Measurements from ENCODE around the gene PSD2. TPM values are rescaled to one million over a fixed set of nuclear protein-coding genes. Genes with fewer than 3 reads are reported as not detected.

Gene PSD2
- total RNA-seq, 2 experiments from 2014 or later = not detected

- CTCF ChIA-PET = interaction anchor here (3.1 kb wide), 1 partner anchor 52 kb away, joined by 15 read pairs; no protein-coding TSS in a partner anchor
- Mint-ChIP-seq H3K9me3 (no peaks in the 10 kb centered on the region), H3K36me3 (ENCODE audit: low read depth) (no peaks in the 10 kb centered on the region), H3K4me3 (no peak overlapping the region), H3K27me3 (ENCODE audit: low read depth) (peaks cover 6% of the 10 kb centered on the region), H3K27ac (no peak overlapping the region), H3K4me1 (ENCODE audit: low read depth) (no peaks in the 10 kb centered on the region)
- intact Hi-C loops (cut with micrococcal nuclease) = no loop called here
- no peak for DNase-seq
These were observed 43.0 kb downstream of the PSD2 start for GRCh38 chr5:139838381-139839197.

DNA sequence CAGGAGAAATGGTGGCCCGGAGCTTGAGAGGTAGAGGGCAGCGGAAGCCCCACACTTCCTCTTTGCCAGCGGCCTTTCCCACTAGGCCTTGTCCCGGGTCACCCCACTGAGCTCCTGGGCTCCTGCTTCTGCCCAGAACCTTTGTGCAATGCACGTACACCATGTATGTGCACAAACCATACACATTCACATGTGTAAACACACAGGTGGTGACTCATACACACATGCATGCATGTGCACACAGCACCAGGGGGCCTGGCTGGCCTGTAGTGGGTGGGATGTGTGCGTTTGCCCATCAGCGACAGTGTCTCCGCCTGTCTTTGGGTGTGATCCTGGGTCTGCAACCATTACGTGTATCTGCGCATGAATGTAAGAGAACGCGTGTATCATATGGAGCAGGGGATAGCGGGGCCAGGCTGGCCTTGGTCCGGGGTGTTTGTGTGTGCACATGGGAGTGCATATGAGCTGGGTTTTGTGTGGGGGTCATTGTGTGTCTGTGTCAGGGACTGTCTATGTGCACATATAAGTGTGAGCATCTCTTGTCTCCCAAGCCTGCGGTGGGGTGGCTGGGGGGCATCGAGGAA lies 43.7 kb downstream of the PSD2 start:
- Mint-ChIP-seq H3K4me1 (ENCODE audit: low read depth) (peaks cover under 1% of the 10 kb centered on the region), H3K36me3 (ENCODE audit: low read depth) (no peaks in the 10 kb centered on the region), H3K9me3 (no peaks in the 10 kb centered on the region), H3K27ac (no peak overlapping the region), H3K27me3 (ENCODE audit: low read depth) (peaks cover 6% of the 10 kb centered on the region), H3K4me3 (no peak overlapping the region)
- CTCF ChIA-PET = interaction anchor here (3.1 kb wide), 1 partner anchor 53 kb away, joined by 15 read pairs; no protein-coding TSS in a partner anchor
- DNase-seq = no peak
- intact Hi-C loops (cut with micrococcal nuclease) = no loop called here

DNA sequence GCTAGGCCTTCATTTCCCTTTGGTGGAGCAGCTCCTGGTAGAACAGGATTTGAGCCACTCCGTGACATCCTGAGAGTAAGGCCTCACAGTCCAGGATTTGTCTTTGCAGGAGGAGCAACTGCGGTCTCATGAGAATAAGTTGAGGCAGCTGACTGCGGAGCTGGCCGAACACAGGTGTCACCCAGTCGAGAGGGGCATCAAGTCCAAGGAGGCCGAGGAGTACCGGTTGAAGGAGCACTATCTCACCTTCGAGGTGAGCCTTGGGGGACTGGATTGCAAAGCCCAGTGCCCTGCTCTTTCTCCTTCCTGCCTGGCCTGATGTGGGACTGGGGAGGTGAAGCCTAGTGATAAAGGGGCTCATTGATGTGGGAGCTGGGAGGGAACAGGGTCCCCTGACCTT lies 44.3 kb downstream of the PSD2 start:
- DNase-seq = no peak
- no peaks in the 10 kb centered on the region for H3K36me3 Mint-ChIP-seq (ENCODE audit: low read depth)
- intact Hi-C loops (cut with micrococcal nuclease) = loop anchor here (10.0 kb wide), 1 partner anchor 315 kb away; no protein-coding TSS in a partner anchor
- H3K4me3 Mint-ChIP-seq = no peak overlapping the region
- no peak overlapping the region for H3K27ac Mint-ChIP-seq
- CTCF ChIA-PET = interaction anchor here (3.1 kb wide), 1 partner anchor 53 kb away, joined by 15 read pairs; no protein-coding TSS in a partner anchor
- peaks cover 3% of the 10 kb centered on the region for H3K4me1 Mint-ChIP-seq (ENCODE audit: low read depth)
- no peaks in the 10 kb centered on the region for H3K9me3 Mint-ChIP-seq
- peaks cover 9% of the 10 kb centered on the region for H3K27me3 Mint-ChIP-seq (ENCODE audit: low read depth)

DNA sequence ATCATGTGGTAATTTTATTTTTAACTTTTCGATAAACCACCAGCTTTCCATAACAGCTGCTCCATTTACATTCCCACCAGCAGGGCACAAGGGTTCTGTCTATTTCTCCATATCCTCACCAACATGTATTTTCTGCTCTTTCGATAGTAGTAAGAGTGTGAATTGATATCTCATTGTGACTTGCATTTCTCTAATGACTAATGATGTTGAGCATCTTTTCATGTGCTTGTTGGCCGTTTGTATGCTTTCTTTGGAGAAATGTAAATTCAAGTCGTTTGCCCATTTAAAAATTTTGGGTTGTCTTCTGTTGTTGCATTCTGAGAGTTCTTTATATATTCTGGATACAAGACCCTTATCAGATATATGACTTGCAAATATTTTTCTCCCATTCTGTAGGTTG lies 45.9 kb downstream of the PSD2 start:
- no peaks in the 10 kb centered on the region for H3K9me3 Mint-ChIP-seq
- no peaks in the 10 kb centered on the region for H3K36me3 Mint-ChIP-seq (ENCODE audit: low read depth)
- peaks cover 3% of the 10 kb centered on the region for H3K4me1 Mint-ChIP-seq (ENCODE audit: low read depth)
- DNase-seq = no peak
- CTCF ChIA-PET = interaction anchor here (1.4 to 3.0 kb wide), 2 partner anchors 9 to 127 kb away, joined by 3 to 11 read pairs; no protein-coding TSS in a partner anchor
- no peak overlapping the region for H3K27ac Mint-ChIP-seq
- intact Hi-C loops (cut with micrococcal nuclease) = loop anchor here (10.0 kb wide), 1 partner anchor 313 kb away; no protein-coding TSS in a partner anchor
- H3K4me3 Mint-ChIP-seq = no peak overlapping the region
- H3K27me3 Mint-ChIP-seq (ENCODE audit: low read depth) = peaks cover 13% of the 10 kb centered on the region

GRCh38 chr5:139842321-139842720 lies 46.7 kb downstream of the PSD2 start:
- intact Hi-C loops (cut with micrococcal nuclease) = loop anchor here (10.0 kb wide), 1 partner anchor 312 kb away; no protein-coding TSS in a partner anchor
- peaks cover 16% of the 10 kb centered on the region for H3K27me3 Mint-ChIP-seq (ENCODE audit: low read depth)
- no peaks in the 10 kb centered on the region for H3K36me3 Mint-ChIP-seq (ENCODE audit: low read depth)
- no peak overlapping the region for H3K4me3 Mint-ChIP-seq
- H3K4me1 Mint-ChIP-seq (ENCODE audit: low read depth) = peaks cover 3% of the 10 kb centered on the region
- no peak overlapping the region for H3K27ac Mint-ChIP-seq
- H3K9me3 Mint-ChIP-seq = no peaks in the 10 kb centered on the region
- no peak for DNase-seq
- CTCF ChIA-PET = interaction anchor here (3.0 to 4.7 kb wide), 2 partner anchors 55 to 127 kb away, joined by 11 to 48 read pairs; no protein-coding TSS in a partner anchor

DNA sequence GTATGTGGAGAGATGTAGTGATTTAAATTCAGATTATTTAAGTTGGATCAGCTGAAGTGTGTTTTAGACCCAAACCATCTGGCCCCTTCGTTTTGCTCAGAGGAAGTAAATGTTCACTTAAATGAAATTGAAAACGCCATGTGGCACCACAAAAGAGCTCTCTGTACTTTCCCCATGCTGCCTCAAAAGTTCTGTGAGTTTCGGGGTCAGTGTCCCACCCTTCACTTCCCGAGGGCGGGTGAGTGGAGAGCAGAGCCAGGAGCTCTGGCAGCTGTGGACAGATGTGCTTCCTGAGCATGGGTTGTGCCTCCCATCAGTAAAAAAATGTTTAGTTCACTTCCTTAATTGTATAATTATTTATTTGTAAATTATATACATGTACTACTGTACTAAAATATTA lies 48.4 kb downstream of the PSD2 start:
- Mint-ChIP-seq H3K36me3 (ENCODE audit: low read depth) (no peaks in the 10 kb centered on the region), H3K4me3 (no peak overlapping the region), H3K27me3 (ENCODE audit: low read depth) (peaks cover 16% of the 10 kb centered on the region), H3K9me3 (no peaks in the 10 kb centered on the region), H3K27ac (no peak overlapping the region), H3K4me1 (ENCODE audit: low read depth) (peaks cover 5% of the 10 kb centered on the region)
- CTCF ChIA-PET = interaction anchor here (0.8 to 4.7 kb wide), 6 partner anchors 16 to 125 kb away, joined by 3 to 48 read pairs (median 11); no protein-coding TSS in a partner anchor
- intact Hi-C loops (cut with micrococcal nuclease) = loop anchor here (1.0 to 10.0 kb wide), 2 partner anchors 57 to 311 kb away; no protein-coding TSS in a partner anchor
- no peak for DNase-seq

DNA sequence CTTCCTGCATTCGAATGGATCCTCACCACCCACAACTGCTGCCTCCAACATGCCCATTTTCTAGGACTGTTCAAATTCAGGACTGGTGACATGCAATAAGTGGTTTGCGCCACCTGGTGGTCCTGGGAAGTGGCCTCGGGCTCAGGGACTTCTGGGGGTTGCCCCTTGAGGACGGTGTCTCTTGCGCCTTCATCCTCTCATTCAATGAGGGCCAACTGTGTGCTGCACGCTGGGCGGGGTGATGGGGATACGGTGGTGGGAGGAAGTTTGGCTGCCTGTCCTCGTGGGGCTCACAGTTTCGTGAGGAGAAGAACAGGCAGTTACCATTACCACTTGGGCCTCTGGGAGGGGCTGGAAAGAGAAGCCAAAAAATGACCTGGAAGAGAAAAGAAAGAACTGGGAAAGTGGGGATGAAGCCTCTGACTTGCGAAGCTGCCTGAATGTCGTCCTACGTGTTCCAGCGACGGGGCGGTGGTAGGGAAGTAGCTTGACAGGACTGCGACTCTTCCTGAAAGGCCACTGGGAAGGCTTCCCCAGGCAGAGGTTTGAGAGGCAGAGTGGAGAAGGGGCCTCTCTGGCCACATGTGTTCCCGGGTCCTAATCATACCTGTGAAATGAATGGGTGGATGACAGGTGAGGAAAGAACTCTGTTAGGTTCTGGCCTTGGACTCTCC lies 49.0 kb downstream of the PSD2 start:
- Mint-ChIP-seq H3K27ac (no peak overlapping the region), H3K4me3 (no peak overlapping the region), H3K36me3 (ENCODE audit: low read depth) (no peaks in the 10 kb centered on the region), H3K9me3 (no peaks in the 10 kb centered on the region), H3K4me1 (ENCODE audit: low read depth) (peaks cover 5% of the 10 kb centered on the region), H3K27me3 (ENCODE audit: low read depth) (peaks cover 16% of the 10 kb centered on the region)
- intact Hi-C loops (cut with micrococcal nuclease) = loop anchor here (1.0 to 10.0 kb wide), 2 partner anchors 57 to 310 kb away; no protein-coding TSS in a partner anchor
- DNase-seq = peak; percentile 90
- CTCF ChIA-PET = interaction anchor here (1.1 to 4.7 kb wide), 6 partner anchors 15 to 125 kb away, joined by 4 to 48 read pairs (median 11); no protein-coding TSS in a partner anchor

DNA sequence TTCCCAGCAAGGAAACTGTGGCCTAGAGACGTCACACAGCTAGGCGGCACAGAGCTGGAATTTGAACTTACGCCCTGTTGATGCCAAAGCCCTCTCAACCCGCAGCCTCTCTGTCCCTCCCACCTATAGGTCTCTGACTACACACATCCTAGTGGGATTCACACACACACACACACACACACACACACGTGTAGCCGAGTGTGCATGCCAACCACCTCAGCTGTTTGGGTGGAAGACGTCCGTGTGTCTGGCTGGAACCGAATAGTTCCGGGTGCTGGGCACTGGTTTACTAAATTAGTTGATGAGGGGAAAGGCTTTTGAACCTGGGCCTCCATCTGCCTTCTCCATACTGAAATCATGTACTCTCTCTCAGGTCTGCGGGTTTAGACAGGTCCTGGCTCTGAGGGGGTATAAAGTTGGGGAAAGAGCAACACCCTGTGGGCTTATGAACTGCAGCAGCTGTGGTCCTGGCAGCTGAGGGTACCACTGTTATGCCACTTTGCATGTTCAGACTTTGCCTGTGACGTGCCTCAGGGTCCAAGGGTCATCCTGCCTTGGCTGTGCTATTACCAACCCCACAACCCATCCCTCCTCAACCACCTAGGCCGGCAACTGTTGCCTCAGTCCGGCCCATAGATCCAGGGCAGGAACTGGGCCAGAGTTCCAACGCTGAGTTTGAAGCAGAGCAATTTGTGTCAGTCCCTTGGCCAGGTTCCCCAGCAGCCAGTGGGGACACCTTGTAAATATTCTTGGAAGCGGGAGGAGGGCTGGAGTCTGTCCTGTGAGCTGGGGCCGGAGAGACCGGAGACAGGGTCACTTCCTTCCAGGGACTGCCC lies 50.5 kb downstream of the PSD2 start:
- intact Hi-C loops (cut with micrococcal nuclease) = loop anchor here (2.0 to 10.0 kb wide), 2 partner anchors 123 to 309 kb away; no protein-coding TSS in a partner anchor
- no peak overlapping the region for H3K27ac Mint-ChIP-seq
- no peak overlapping the region for H3K4me3 Mint-ChIP-seq
- peaks cover 16% of the 10 kb centered on the region for H3K27me3 Mint-ChIP-seq (ENCODE audit: low read depth)
- no peaks in the 10 kb centered on the region for H3K36me3 Mint-ChIP-seq (ENCODE audit: low read depth)
- H3K4me1 Mint-ChIP-seq (ENCODE audit: low read depth) = peaks cover 5% of the 10 kb centered on the region
- CTCF ChIA-PET = interaction anchor here (0.7 to 4.7 kb wide), 7 partner anchors 11 to 123 kb away, joined by 3 to 48 read pairs (median 5); no protein-coding TSS in a partner anchor
- no peak for DNase-seq
- no peaks in the 10 kb centered on the region for H3K9me3 Mint-ChIP-seq

DNA sequence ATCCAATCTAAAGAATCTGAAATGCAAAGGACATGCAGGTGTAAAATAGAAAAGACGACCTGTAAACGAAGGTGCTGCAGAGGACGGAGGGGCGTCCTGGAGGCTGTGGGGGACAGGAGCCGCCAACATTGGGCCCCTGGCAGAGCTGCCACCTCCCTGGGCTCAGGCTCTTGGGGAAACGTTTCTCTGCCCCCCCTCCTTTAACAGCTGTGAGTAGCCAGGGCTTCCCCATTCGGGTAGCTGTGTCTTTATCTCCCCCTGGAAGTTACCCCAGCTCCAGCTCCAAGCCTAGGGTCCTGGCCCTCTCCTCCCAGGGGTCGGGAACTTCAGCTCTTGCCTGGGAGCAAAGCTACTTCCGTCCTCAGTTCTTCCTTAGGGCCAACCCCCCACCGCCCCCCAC lies 51.5 kb downstream of the PSD2 start:
- CTCF ChIA-PET = interaction anchor here (0.7 to 4.0 kb wide), 6 partner anchors 19 to 211 kb away, joined by 3 to 31 read pairs (median 3); no protein-coding TSS in a partner anchor
- Mint-ChIP-seq H3K36me3 (ENCODE audit: low read depth) (no peaks in the 10 kb centered on the region), H3K4me1 (ENCODE audit: low read depth) (peaks cover 5% of the 10 kb centered on the region), H3K4me3 (peak overlapping the region; percentile 26), H3K9me3 (no peaks in the 10 kb centered on the region), H3K27ac (no peak overlapping the region), H3K27me3 (ENCODE audit: low read depth) (peaks cover 16% of the 10 kb centered on the region)
- no peak for DNase-seq
- intact Hi-C loops (cut with micrococcal nuclease) = loop anchor here (2.0 to 10.0 kb wide), 2 partner anchors 122 to 308 kb away; no protein-coding TSS in a partner anchor

DNA sequence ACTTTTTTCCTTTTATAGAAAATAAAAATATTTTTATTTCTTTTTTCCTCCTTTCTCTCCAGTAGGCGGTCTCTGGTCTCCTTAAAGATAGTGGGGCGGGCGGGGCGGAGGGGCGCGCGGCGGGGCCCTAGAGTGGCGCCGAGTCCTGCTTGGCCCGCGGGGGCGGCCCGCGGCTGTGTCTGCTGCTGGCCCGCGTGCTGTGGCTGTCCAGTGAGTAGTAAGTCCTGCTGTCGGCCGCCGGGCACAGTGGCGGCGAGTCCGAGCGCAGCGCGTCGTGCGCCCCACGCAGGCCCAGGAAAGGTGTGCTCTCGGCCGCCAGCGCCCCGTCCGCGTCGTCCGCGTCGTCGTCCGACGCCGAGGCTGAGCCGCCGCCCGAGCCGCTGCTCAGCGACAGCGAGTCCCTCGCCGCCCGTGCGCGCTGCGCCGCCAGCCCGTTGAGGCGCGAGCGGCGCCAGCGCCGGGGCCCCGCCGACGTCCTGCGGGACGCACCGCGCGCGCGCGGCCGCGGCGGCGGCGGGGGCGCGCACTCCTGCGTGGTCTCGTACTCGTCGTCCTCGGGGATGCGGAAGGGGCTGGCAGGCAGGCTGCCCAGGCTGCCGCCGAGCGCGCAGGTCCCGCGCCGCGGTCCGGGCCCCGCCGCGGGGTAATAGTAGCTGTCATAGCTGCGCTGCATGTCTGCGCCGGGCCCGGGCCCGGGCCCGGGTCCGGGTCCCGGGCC lies 52.3 kb downstream of the PSD2 start:
- Mint-ChIP-seq H3K9me3 (no peaks in the 10 kb centered on the region), H3K4me3 (peak overlapping the region; percentile 58), H3K27ac (no peak overlapping the region), H3K27me3 (ENCODE audit: low read depth) (peaks cover 16% of the 10 kb centered on the region), H3K36me3 (ENCODE audit: low read depth) (no peaks in the 10 kb centered on the region), H3K4me1 (ENCODE audit: low read depth) (peaks cover 5% of the 10 kb centered on the region)
- peak; percentile 70 for DNase-seq
- CTCF ChIA-PET = interaction anchor here (0.6 to 4.0 kb wide), 9 partner anchors 15 to 277 kb away, joined by 3 to 31 read pairs (median 4); no protein-coding TSS in a partner anchor
- intact Hi-C loops (cut with micrococcal nuclease) = loop anchor here (2.0 to 10.0 kb wide), 3 partner anchors 17 to 307 kb away; no protein-coding TSS in a partner anchor

Data from activated naive CD4-positive, alpha-beta T cell treated with anti-CD3 and anti-CD28 coated beads for 36 hours (primary cell).